HG03565 (cell line): ENCODE measurements around the gene VPS37D.
A peak's percentile ranks its signal among the peaks of the same experiment; 100 is the strongest.
"Not testable (repeated sequence)": the region's sequence is repeated elsewhere in the genome, so short reads cannot be mapped to it uniquely, and the experiment has no call there.

Source experiments
- ATAC-seq: cut with Tn5 transposase; IDR thresholded peaks from one replicate; pipeline ENCODE4 v1.9.1; 2021; ENCODE audit warnings: mild to moderate bottlenecking, moderate library complexity; ENCODE audit not compliant: unreplicated experiment

VPS37D gene

GRCh38 chr7:73667344-73668102 is at the start of gene VPS37D:
TSS of gene VPS37D (plus strand) at chr7:73667831. CDS start at chr7:73667959, 128 bp downstream.
- peak; percentile 65 for ATAC-seq

- no peak for ATAC-seq
Measured at GRCh38 chr7:73618538-73618937, 49.1 kb upstream of the VPS37D start.

- not testable (repeated sequence) for ATAC-seq
Measured at GRCh38 chr7:73619394-73619793, 48.2 kb upstream of the VPS37D start.

GRCh38 chr7:73621168-73622063 is 46.2 kb upstream of the VPS37D start:
- ATAC-seq: no peak

GRCh38 chr7:73622527-73622908 is 45.1 kb upstream of the VPS37D start:
- ATAC-seq: no peak

- ATAC-seq: no peak
Measured at GRCh38 chr7:73622909-73623797, 44.5 kb upstream of the VPS37D start.

- ATAC-seq: no peak
Measured at GRCh38 chr7:73623798-73624668, 43.6 kb upstream of the VPS37D start, which contains the start of gene MLXIPL. TSS of gene MLXIPL (minus strand) at chr7:73624522. CDS start at chr7:73624492, 30 bp downstream.

- ATAC-seq: no peak
Measured at GRCh38 chr7:73624669-73625001, 43.0 kb upstream of the VPS37D start.

- ATAC-seq: no peak
Measured at GRCh38 chr7:73625276-73625675, 42.4 kb upstream of the VPS37D start.

- ATAC-seq: no peak
Measured at GRCh38 chr7:73626814-73627213, 40.8 kb upstream of the VPS37D start.

- no peak for ATAC-seq
Measured at GRCh38 chr7:73628504-73628903, 39.1 kb upstream of the VPS37D start.

- ATAC-seq: no peak
Measured at GRCh38 chr7:73631558-73631957, 36.1 kb upstream of the VPS37D start.

GRCh38 chr7:73633323-73633722 is 34.3 kb upstream of the VPS37D start:
- ATAC-seq: no peak

- no peak for ATAC-seq
Measured at GRCh38 chr7:73633844-73634243, 33.8 kb upstream of the VPS37D start.

- ATAC-seq: no peak
Measured at GRCh38 chr7:73635428-73636200, 32.0 kb upstream of the VPS37D start.

GRCh38 chr7:73638911-73639310 is 28.7 kb upstream of the VPS37D start:
- ATAC-seq: no peak

GRCh38 chr7:73642834-73643233 is 24.8 kb upstream of the VPS37D start:
- ATAC-seq: no peak

- ATAC-seq: no peak
Measured at GRCh38 chr7:73644688-73645286, 22.8 kb upstream of the VPS37D start.

GRCh38 chr7:73645643-73646174 is 21.9 kb upstream of the VPS37D start:
- no peak for ATAC-seq
